Lower leg skin (tissue), 4 donors: ENCODE results near the gene ZNF776. TPM values are rescaled to one million over a fixed set of nuclear protein-coding genes. Genes with fewer than 3 reads are reported as not detected.
"Not testable (repeated sequence)": the region's sequence is repeated elsewhere in the genome, so short reads cannot be mapped to it uniquely, and the experiment has no call there.

ENCODE experiments used
- DNase-seq, 2 donors: peaks; one replicate each; pipeline ENCODE4 v3.0.0-alpha.2; 2019; ENCODE audit warnings: low spot score in 2 of 2
- H3K4me3 ChIP-seq: fragments of 200-600 bp; sonication (generic); 2 replicates; pipeline ENCODE4 v1.5.1; 2017; ENCODE audit warnings: mild to moderate bottlenecking, low read depth; ENCODE audit not compliant: poor library complexity, severe bottlenecking
- CTCF ChIP-seq, 3 donors: fragments of 450-650 bp; IDR thresholded peaks; one replicate each; pipeline ENCODE4 v1.5.1; 2016; ENCODE audit warnings: antibody characterized with exemption in 3 of 3, mild to moderate bottlenecking in 3 of 3, moderate library complexity in 2 of 3
- POLR2A ChIP-seq, 2 donors: fragments of 450-650 bp; IDR thresholded peaks; one replicate each; pipeline ENCODE4 v1.6.1; 2016 to 2017; ENCODE audit warnings: antibody characterized with exemption in 2 of 2, mild to moderate bottlenecking in 1 of 2, moderate library complexity in 1 of 2
- WGBS, 2 donors: methylation state at CpG; one replicate each; pipeline ENCODE4 v1.1.5; 2018; 5-methylcytosine and 5-hydroxymethylcytosine counted together
- intact Hi-C: fragments of 100-400 bp; cut with DNase I; formaldehyde crosslinking; loops from one replicate; pipeline ENCODE4 v1.15.0; 2023; ENCODE audit warnings: low total_unique reads
- total RNA-seq, 4 donors: library from RNA; depleted of rRNA; stranded (reverse); fragments of >200 nt; gene quantifications; one replicate each; pipeline ENCODE4 v1.1.0, GENCODE V29; 2016

The ZNF776 gene
- total RNA-seq, 4 donors from 2014 or later = 9.5 to 23.7 (median 13.0) TPM

- 55 to 68% methylated on average over 1 of the region's 1 CpG for WGBS, 2 donors
- TF ChIP-seq POLR2A (IDR thresholded peaks at IDR 0.05) (no peak), CTCF (IDR thresholded peaks at IDR 0.05) (no peak)
- no peak for DNase-seq
- H3K4me3 ChIP-seq = no peak overlapping the region
- intact Hi-C loops = no loop called here
These were observed 34.4 kb upstream of the ZNF776 start for GRCh38 chr19:57712222-57712621.

GRCh38 chr19:57719424-57719823 is 27.2 kb upstream of the ZNF776 start:
- intact Hi-C loops = no loop called here
- TF ChIP-seq POLR2A (IDR thresholded peaks at IDR 0.05) (no peak), CTCF (IDR thresholded peaks at IDR 0.05) (no peak)
- H3K4me3 ChIP-seq = no peak overlapping the region
- no peak for DNase-seq

GRCh38 chr19:57719901-57720519 is 26.6 kb upstream of the ZNF776 start:
- intact Hi-C loops = no loop called here
- no peak overlapping the region for H3K4me3 ChIP-seq
- peak in 1 of 2 donors; percentile 31 for DNase-seq
- 80 to 85% methylated on average over 4 of the region's 4 CpGs for WGBS, 2 donors
- TF ChIP-seq CTCF (IDR thresholded peaks at IDR 0.05) (no peak), POLR2A (IDR thresholded peaks at IDR 0.05) (no peak)

GRCh38 chr19:57720878-57721277 is 25.7 kb upstream of the ZNF776 start:
- no peak for TF ChIP-seq CTCF (IDR thresholded peaks at IDR 0.05)
- TF ChIP-seq POLR2A (IDR thresholded peaks at IDR 0.05) = no peak
- intact Hi-C loops = no loop called here
- 96 to 97% methylated on average over 10 of the region's 10 CpGs for WGBS, 2 donors
- DNase-seq = peak in 1 of 2 donors; percentile 48
- H3K4me3 ChIP-seq = no peak overlapping the region

GRCh38 chr19:57738320-57738719 is 8.3 kb upstream of the ZNF776 start:
- WGBS, 2 donors = 3 to 5% methylated on average over 10 of the region's 10 CpGs
- H3K4me3 ChIP-seq, intact Hi-C loops: not testable (repeated sequence)
- peak in 1 of 2 donors; percentile 23 for DNase-seq
- TF ChIP-seq CTCF (IDR thresholded peaks at IDR 0.05) = peak in 1 of 3 donors; percentile 22

GRCh38 chr19:57738770-57739169 is 7.8 kb upstream of the ZNF776 start:
- intact Hi-C loops, H3K4me3 ChIP-seq, DNase-seq: not testable (repeated sequence)
- 93 to 95% methylated on average over 7 of the region's 7 CpGs for WGBS, 2 donors
